Right renal pelvis (tissue), 4 donors: ENCODE measurements around the gene UBXN10. TPM values are rescaled to one million over a fixed set of nuclear protein-coding genes. Genes with fewer than 3 reads are reported as not detected.

Source experiments
- DNase-seq, 4 donors: peaks; one replicate each; pipeline ENCODE4 v3.0.0-alpha.2; 2013; ENCODE audit warnings: low read depth in 4 of 4, low spot score in 3 of 4, missing footprints in 1 of 4
- polyA plus RNA-seq, 4 donors: library from polyadenylated mRNA; unstranded; fragments of 120-200 nt; gene quantifications; one replicate each; pipeline ENCODE4 v1.2.1, GENCODE V29; 2013; ENCODE audit not compliant: insufficient read length in 4 of 4

UBXN10 gene
- polyA plus RNA-seq, 4 donors, result 6.0 to 6.4 (median 6.3) TPM

- DNase-seq, result no peak
Observed at GRCh38 chr1:20233394-20233793, 47.5 kb downstream of the UBXN10 start.

- no peak for DNase-seq
Observed at GRCh38 chr1:20233866-20234265, 48.0 kb downstream of the UBXN10 start.

GRCh38 chr1:20234788-20235535 lies 49.1 kb downstream of the UBXN10 start:
- DNase-seq, result no peak

GRCh38 chr1:20237646-20238045 lies 51.8 kb downstream of the UBXN10 start:
- DNase-seq, result no peak

- DNase-seq, result no peak
Observed at GRCh38 chr1:20240012-20240411, 54.1 kb downstream of the UBXN10 start.

- no peak for DNase-seq
Observed at GRCh38 chr1:20242890-20243479, 57.1 kb downstream of the UBXN10 start.

Other genes with a start within 250 kb of the UBXN10 start
- gene PLA2G2A, start 206.5 kb upstream of the UBXN10 start, polyA plus RNA-seq, result under 1 TPM in 1 of 4 donors, not detected in 3; 0.27 TPM
- gene PLA2G5, start 115.9 kb upstream of the UBXN10 start, polyA plus RNA-seq, result not detected
- gene PLA2G2D, start 66.6 kb upstream of the UBXN10 start, polyA plus RNA-seq, result under 1 TPM in 1 of 4 donors, not detected in 3; 0.06 TPM
- gene PLA2G2F, start 46.8 kb upstream of the UBXN10 start, polyA plus RNA-seq, result 1 to 10 TPM in 1 of 4 donors, under 1 TPM in 2, not detected in 1; 0.08 to 1.1 (median 0.80) TPM
- under 1 TPM in 3 of 4 donors, not detected in 1; 0.04 to 0.30 (median 0.09) TPM for gene PLA2G2C, start 422 bp downstream of the UBXN10 start, polyA plus RNA-seq
- 1 to 10 TPM in 3 of 4 donors, under 1 TPM in 1; 0.91 to 1.6 (median 1.3) TPM for gene VWA5B1, start 104.8 kb downstream of the UBXN10 start, polyA plus RNA-seq